Skeletal muscle cell (primary cell): ENCODE data around the gene GYPE.
"Not testable (repeated sequence)": the region's sequence is repeated elsewhere in the genome, so short reads cannot be mapped to it uniquely, and the experiment has no call there.

Experiments
- DNase-seq: peaks from one replicate; pipeline ENCODE4 v3.0.0-alpha.2; 2010; ENCODE audit warnings: low read depth
- H3K4me3 ChIP-seq: 2 replicates; pipeline ENCODE4 v1.5.1; 2011; ENCODE audit warnings: low read depth, mild to moderate bottlenecking, control low read depth, low read length, moderate library complexity

The GYPE gene

GRCh38 chr4:143875357-143875756 lies 30.0 kb downstream of the GYPE start:
- H3K4me3 ChIP-seq, DNase-seq: not testable (repeated sequence)

DNA sequence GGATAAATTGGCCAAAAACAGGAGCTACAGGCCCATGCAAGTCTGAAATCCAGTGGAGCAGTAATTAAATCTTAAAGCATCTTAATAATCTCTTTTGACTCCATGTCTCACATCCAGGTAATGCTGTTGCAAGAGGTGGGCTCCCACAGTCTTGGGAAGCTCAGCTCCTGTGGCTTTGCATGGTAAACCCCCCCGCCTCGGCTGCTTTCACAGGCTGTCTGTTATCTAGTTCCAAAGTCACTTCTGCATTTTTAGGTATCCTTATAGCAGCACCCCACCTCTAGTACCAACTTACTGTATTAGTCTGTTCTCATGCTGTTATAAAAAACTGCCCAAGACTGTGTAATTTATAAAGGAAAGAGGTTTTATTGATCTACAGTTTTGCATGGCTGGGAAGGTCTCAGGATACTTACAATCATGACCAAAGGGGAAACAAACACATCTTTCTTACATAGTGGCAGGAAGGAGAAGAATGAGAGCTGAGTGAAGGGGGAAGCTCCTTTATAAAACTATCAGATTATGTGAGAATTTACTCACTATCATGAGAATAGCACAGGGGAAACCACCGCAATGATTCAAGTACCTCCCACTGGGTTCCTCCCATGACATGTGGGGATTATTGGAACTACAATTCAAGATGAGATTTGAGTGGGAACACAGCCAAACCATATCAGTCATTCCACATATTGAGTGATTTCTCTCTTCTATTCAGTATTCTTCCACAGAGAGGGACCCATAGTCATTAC lies 34.7 kb downstream of the GYPE start:
- not testable (repeated sequence) for DNase-seq, H3K4me3 ChIP-seq

DNA sequence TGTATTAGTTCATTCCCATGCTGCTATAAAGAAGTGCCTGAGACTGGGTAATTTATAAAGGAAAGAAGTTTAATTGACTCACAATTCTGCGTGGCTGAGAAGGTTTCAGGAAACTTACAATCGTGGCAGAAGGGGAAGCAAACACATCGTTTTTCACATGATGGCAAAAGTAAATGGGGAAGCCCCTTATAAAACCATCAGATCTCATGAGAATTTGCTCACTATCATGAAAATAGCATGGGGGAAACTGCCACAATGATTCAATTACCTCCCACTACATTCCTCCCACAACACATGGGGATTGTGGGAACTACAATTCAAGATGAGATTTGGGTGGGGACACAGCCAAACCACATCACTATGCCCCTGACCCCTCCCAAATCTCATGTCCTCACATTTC lies 35.4 kb downstream of the GYPE start:
- not testable (repeated sequence) for H3K4me3 ChIP-seq, DNase-seq

DNA sequence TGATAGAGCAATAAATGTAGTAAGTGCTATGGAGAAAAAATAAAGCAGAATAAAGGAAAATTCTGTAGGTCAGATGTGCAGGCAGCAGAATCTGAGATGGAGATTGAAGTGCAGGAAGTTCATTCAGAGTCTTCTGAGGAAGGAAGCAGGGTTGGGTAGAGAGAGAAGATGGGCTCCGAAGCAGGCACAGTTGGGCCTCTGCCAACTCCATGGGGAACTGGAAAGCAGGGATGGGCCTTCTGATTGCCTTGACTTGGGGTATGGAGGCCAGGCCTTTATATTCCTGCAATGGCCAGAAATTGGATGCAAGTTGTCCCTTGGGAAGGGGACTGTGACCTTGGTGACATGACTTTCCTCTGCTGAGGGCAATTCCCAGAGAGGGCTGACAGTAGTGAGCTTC lies 42.6 kb downstream of the GYPE start:
- not testable (repeated sequence) for H3K4me3 ChIP-seq, DNase-seq

DNA sequence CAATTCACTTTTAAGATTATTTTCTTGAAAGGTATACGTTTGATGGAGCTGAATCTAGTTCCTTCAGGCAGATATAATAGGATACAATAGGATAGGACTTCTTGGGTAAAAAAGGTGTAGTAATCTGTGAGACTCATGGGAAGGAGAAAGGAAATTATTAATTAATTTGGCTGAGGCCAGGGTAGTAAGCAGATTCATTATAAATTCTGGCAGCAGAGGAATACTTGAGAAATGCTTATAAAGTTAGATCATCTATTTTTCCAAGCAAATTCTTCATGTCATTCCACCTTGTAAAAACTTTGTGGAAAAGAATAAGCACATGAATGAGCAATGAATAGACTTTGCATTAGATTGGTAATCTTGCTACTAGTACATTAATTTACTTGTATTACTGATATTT lies 46.9 kb downstream of the GYPE start:
- DNase-seq, result no peak
- no peak overlapping the region for H3K4me3 ChIP-seq

GRCh38 chr4:143857391-143858336 lies 47.7 kb downstream of the GYPE start:
- DNase-seq, H3K4me3 ChIP-seq: not testable (repeated sequence)

DNA sequence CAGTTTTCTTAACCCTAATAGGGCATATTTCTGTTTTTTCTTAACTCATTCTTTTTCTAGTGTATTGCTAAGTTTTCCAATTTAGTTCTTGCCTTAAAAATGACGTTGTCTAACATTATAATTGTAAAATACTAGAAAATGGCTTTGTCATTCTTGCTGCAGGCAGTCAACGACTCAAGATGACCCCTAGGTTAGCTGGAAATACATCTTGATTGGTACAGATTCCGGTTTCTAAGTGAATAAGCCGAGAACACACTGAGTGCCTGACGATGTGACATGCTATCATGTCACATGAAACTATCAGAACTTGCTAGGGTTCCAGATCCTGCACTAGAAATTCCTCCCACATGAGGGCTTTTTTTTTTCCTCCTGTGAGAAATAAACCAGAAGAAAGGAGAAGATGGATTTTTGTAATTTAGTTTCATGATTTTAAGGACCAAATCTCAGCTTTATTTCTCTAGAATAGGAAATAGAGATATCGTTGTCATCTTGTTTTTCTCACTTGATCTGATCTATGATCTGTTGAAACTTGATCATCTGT lies 49.3 kb downstream of the GYPE start:
- not testable (repeated sequence) for H3K4me3 ChIP-seq

DNA sequence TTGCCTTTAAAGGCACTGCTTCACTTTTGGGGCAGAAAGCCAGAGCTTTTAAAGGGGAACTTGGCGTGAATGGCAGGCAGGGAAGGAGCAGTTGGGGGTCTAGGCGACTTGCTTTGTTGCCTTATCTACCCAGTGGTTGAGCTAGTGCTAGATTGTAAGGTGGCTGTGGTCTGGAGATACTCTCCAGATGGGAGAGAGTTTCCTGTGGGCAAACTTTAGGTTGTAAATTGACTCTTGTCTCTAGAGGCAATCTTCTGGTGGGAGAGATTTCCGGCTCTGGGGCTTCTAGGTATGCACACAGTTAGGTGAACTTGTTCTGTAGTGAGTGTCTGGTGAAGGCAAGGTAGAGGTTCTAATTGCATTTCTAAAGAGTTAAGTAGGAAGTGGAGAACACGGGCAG lies 50.7 kb downstream of the GYPE start:
- H3K4me3 ChIP-seq, DNase-seq: not testable (repeated sequence)

More for the DNA sequence above, 49.3 kb downstream of the GYPE start:
- DNase-seq, result not testable (repeated sequence)

DNA sequence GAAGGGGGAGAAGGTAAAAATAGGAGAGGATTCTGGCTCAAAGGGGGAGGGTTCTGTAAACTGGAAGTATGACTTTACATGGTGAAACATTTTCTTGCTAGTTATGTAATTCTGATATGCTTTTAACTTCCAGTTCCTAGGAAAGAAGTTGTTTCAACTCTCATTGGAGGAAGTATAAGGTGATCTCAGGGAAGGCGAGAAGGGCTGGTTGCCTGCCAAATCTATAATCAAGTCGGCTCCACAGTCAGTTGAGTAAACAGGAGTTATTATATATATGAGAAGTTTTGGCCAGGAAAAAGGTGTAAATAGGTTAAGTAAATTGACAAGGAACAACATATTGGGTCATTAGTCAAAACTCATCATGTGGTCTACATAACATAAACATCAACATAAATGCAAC lies 56.1 kb downstream of the GYPE start:
- H3K4me3 ChIP-seq, DNase-seq: not testable (repeated sequence)

GRCh38 chr4:143843506-143843832 lies 61.9 kb downstream of the GYPE start:
- DNase-seq, H3K4me3 ChIP-seq: not testable (repeated sequence)

DNA sequence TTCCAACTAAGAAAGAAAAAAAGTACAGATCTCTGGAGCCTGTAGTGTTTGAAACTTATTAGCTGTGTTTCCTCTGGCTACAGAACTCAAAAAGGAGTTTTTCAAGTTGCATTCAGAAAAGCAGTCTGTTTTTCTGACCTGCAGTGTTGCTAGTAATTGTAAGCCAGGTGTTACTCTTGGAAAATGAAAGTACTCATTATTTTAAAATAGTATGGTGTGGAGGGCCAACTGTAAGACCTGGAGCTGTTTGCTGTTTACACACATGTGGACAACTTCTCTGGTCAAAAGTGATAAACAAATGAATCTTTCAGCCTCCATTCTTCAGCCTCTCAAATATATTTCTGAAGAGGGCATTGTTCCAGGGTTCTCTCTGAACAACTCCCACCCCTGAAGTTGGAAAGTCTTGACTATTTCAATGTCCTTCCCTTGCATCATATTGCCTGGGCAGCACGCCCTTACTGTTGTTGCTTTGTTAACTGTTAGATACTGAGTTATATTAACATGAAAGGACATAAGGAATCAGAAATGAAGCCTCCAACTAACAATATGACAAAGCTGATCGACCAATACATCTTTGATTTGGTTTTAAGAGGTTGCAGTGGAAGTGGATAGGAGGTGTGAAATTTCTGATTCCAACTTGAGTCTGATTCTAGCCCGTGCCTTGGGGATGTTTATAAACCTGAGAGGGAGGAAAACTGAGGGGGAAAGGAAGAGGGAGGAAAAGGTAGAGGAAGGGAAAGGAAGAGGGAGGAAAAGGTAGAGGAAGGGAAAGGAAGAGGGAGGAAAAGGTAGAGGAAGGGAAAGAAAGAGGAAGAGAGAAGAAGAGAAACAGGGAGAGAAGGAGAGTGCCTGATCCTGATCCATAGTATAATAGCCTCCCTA lies 62.5 kb downstream of the GYPE start:
- not testable (repeated sequence) for H3K4me3 ChIP-seq, DNase-seq

- H3K4me3 ChIP-seq, DNase-seq: not testable (repeated sequence)
Measured at GRCh38 chr4:143839413-143839812, 65.9 kb downstream of the GYPE start.

GRCh38 chr4:143834196-143834595 lies 71.2 kb downstream of the GYPE start:
- DNase-seq, H3K4me3 ChIP-seq: not testable (repeated sequence)

GRCh38 chr4:143833676-143834075 lies 71.7 kb downstream of the GYPE start:
- not testable (repeated sequence) for DNase-seq

DNA sequence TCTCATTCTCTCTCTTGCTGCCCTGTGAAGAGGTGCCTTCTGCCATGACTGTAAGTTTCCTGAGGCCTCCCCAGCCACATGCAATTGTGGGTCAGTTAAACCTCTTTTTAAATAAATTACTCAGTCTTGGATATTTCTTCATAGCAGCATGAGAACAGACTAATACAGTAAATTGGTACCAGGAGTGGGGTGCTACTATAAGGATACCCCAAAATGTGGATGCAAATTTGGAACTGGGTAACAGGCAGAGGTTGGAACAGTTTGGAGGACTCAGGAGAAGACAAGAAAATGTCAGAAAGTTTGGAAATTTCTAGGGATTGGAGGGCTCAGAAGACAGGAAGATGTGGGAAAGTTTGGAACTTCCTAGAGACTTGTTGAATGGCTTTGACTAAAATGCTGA lies 74.8 kb downstream of the GYPE start:
- H3K4me3 ChIP-seq, DNase-seq: not testable (repeated sequence)

More at GRCh38 chr4:143833676-143834075, 71.7 kb downstream of the GYPE start:
- not testable (repeated sequence) for H3K4me3 ChIP-seq

DNA sequence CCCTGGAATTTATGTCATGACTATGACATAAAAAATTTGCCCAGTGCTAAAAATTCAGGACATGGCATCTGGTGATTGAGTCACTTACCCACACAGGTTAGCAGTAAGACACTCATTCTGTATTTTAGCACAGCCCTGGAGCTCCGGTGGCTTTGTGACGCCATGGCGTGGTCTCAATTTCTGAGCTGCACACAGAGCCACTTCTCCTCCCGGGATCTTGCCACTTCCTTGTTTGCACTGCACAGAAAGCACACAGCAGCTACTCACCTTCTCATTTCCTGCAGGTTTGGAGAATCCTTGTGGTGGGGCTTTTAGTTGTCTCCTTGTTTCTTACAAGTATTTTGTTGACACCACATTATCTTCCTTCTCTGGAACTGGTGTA lies 76.1 kb downstream of the GYPE start:
- not testable (repeated sequence) for DNase-seq, H3K4me3 ChIP-seq
